Measurements from ENCODE around the gene BBS9. TPM values are rescaled to one million over a fixed set of nuclear protein-coding genes. Genes with fewer than 3 reads are reported as not detected.

BBS9 gene
- total RNA-seq, 2 experiments from 2014 or later, result 8.9 to 10.1 TPM

GRCh38 chr7:33107136-33108066 lies 22.0 kb upstream of the BBS9 start:
- Mint-ChIP-seq H3K27ac (peak overlapping the region; percentile 50), H3K9me3 (no peaks in the 10 kb centered on the region), H3K4me1 (peaks cover 43% of the 10 kb centered on the region), H3K36me3 (ENCODE audit: low read depth) (peaks cover 7% of the 10 kb centered on the region), H3K4me3 (peak overlapping the region; percentile 82), H3K27me3 (peaks cover 24% of the 10 kb centered on the region)
- CTCF ChIA-PET, result interaction anchor here (0.6 to 2.1 kb wide), 18 partner anchors 8 to 346 kb away, joined by 3 to 4 read pairs (median 3); no protein-coding TSS in a partner anchor
- peak; percentile 63 for DNase-seq
- POLR2A ChIA-PET, result interaction anchor here (1.5 kb wide), 1 partner anchor 261 kb away, joined by 3 read pairs; no protein-coding TSS in a partner anchor

- Mint-ChIP-seq H3K27ac (peak overlapping the region; percentile 10), H3K27me3 (peaks cover 29% of the 10 kb centered on the region), H3K4me1 (peaks cover 43% of the 10 kb centered on the region), H3K9me3 (no peaks in the 10 kb centered on the region), H3K36me3 (ENCODE audit: low read depth) (no peaks in the 10 kb centered on the region), H3K4me3 (peak overlapping the region; percentile 82)
- ChIA-PET POLR2A (interaction anchor here (0.6 to 1.5 kb wide), 2 partner anchors 219 to 262 kb away, joined by 3 to 5 read pairs; no protein-coding TSS in a partner anchor), CTCF (interaction anchor here (0.6 to 2.1 kb wide), 15 partner anchors 9 to 347 kb away, joined by 3 to 5 read pairs (median 3); no protein-coding TSS in a partner anchor)
- DNase-seq, result peak; percentile 24
Observed at GRCh38 chr7:33108554-33109004, 20.8 kb upstream of the BBS9 start.

GRCh38 chr7:33109005-33109757 lies 20.2 kb upstream of the BBS9 start, which contains the start of gene RP9:
Gene RP9, minus strand, starts transcription at chr7:33109404. Its CDS starts 32 bp downstream, at chr7:33109372.
- peak; percentile 74 for DNase-seq
- peak within 1 kb of the TSS; percentile 82 for H3K4me3 Mint-ChIP-seq
- H3K9me3 Mint-ChIP-seq, result no peaks in the 10 kb centered on the region
- peak within 1 kb of the TSS; percentile 10 for H3K27ac Mint-ChIP-seq
- CTCF ChIA-PET, result interaction anchor here (0.6 to 2.1 kb wide), 12 partner anchors 11 to 308 kb away, joined by 3 to 11 read pairs (median 3); partner anchors contain the start of gene NT5C3A
- peaks cover 40% of the 10 kb centered on the region for H3K4me1 Mint-ChIP-seq
- H3K27me3 Mint-ChIP-seq, result peaks cover 30% of the 10 kb centered on the region
- POLR2A ChIA-PET, result no interaction called here
- H3K36me3 Mint-ChIP-seq (ENCODE audit: low read depth), result no peaks in the 10 kb centered on the region

- Mint-ChIP-seq H3K4me1 (peaks cover 38% of the 10 kb centered on the region), H3K9me3 (no peaks in the 10 kb centered on the region), H3K36me3 (ENCODE audit: low read depth) (no peaks in the 10 kb centered on the region), H3K4me3 (peak overlapping the region; percentile 66), H3K27ac (no peak overlapping the region), H3K27me3 (peaks cover 30% of the 10 kb centered on the region)
- ChIA-PET POLR2A (no interaction called here), CTCF (interaction anchor here (0.6 to 2.1 kb wide), 8 partner anchors 11 to 148 kb away, joined by 3 to 11 read pairs (median 4); partner anchors contain the start of gene NT5C3A)
- no peak for DNase-seq
Observed at GRCh38 chr7:33109758-33110238, 19.6 kb upstream of the BBS9 start.

GRCh38 chr7:33111614-33112013 lies 17.8 kb upstream of the BBS9 start:
- POLR2A ChIA-PET, result no interaction called here
- DNase-seq, result no peak
- Mint-ChIP-seq H3K27ac (no peak overlapping the region), H3K9me3 (no peaks in the 10 kb centered on the region), H3K4me1 (peaks cover 27% of the 10 kb centered on the region), H3K36me3 (ENCODE audit: low read depth) (no peaks in the 10 kb centered on the region), H3K27me3 (peaks cover 44% of the 10 kb centered on the region), H3K4me3 (no peak overlapping the region)
- CTCF ChIA-PET, result interaction anchor here (1.1 to 1.3 kb wide), 2 partner anchors 9 to 17 kb away, joined by 3 to 4 read pairs; no protein-coding TSS in a partner anchor

- Mint-ChIP-seq H3K27me3 (peaks cover 62% of the 10 kb centered on the region), H3K4me3 (no peak overlapping the region), H3K27ac (no peak overlapping the region), H3K4me1 (peaks cover 5% of the 10 kb centered on the region), H3K9me3 (peaks cover 6% of the 10 kb centered on the region), H3K36me3 (ENCODE audit: low read depth) (no peaks in the 10 kb centered on the region)
- CTCF ChIA-PET, result no interaction called here
- POLR2A ChIA-PET, result no interaction called here
- DNase-seq, result no peak
Observed at GRCh38 chr7:33114976-33115375, 14.4 kb upstream of the BBS9 start.

- POLR2A ChIA-PET, result no interaction called here
Observed at GRCh38 chr7:33118383-33118782, 11.0 kb upstream of the BBS9 start.

GRCh38 chr7:33127085-33127484 lies 2.3 kb upstream of the BBS9 start:
- Mint-ChIP-seq H3K27me3 (no peaks in the 10 kb centered on the region), H3K4me3 (no peak overlapping the region), H3K9me3 (no peaks in the 10 kb centered on the region), H3K36me3 (ENCODE audit: low read depth) (no peaks in the 10 kb centered on the region), H3K4me1 (peaks cover 18% of the 10 kb centered on the region), H3K27ac (no peak overlapping the region)
- CTCF ChIA-PET, result no interaction called here
- DNase-seq, result no peak
- POLR2A ChIA-PET, result no interaction called here

More at GRCh38 chr7:33118383-33118782, 11.0 kb upstream of the BBS9 start:
- Mint-ChIP-seq H3K9me3 (peaks cover 6% of the 10 kb centered on the region), H3K27ac (no peak overlapping the region), H3K4me3 (no peak overlapping the region), H3K4me1 (no peaks in the 10 kb centered on the region), H3K27me3 (peaks cover 52% of the 10 kb centered on the region), H3K36me3 (ENCODE audit: low read depth) (no peaks in the 10 kb centered on the region)
- DNase-seq, result no peak
- CTCF ChIA-PET, result no interaction called here

- Mint-ChIP-seq H3K27me3 (no peaks in the 10 kb centered on the region), H3K36me3 (ENCODE audit: low read depth) (peaks cover 1% of the 10 kb centered on the region), H3K27ac (peak overlapping the region; percentile 88), H3K4me1 (peaks cover 18% of the 10 kb centered on the region), H3K4me3 (peak overlapping the region; percentile 93), H3K9me3 (peaks cover under 1% of the 10 kb centered on the region)
- POLR2A ChIA-PET, result no interaction called here
- no peak for DNase-seq
- CTCF ChIA-PET, result interaction anchor here (0.8 to 1.5 kb wide), 3 partner anchors 17 to 66 kb away, joined by 3 to 4 read pairs (median 4); partner anchors contain the start of gene NT5C3A
Observed at GRCh38 chr7:33128631-33128989, 754 bp upstream of the BBS9 start.

GRCh38 chr7:33129806-33130153 lies 416 bp downstream of the BBS9 start:
- H3K4me1 Mint-ChIP-seq, result peaks cover 18% of the 10 kb centered on the region

GRCh38 chr7:33130184-33130583 lies 820 bp downstream of the BBS9 start:
- ChIA-PET CTCF (interaction anchor here (1.2 kb wide), 1 partner anchor 9 kb away, joined by 3 read pairs; no protein-coding TSS in a partner anchor), POLR2A (no interaction called here)
- peak overlapping the region; percentile 93 for H3K4me3 Mint-ChIP-seq

More at GRCh38 chr7:33129806-33130153, 416 bp downstream of the BBS9 start:
- ChIA-PET CTCF (interaction anchor here (1.2 kb wide), 1 partner anchor 10 kb away, joined by 3 read pairs; no protein-coding TSS in a partner anchor), POLR2A (interaction anchor here (0.6 kb wide), 1 partner anchor 238 kb away, joined by 3 read pairs; no protein-coding TSS in a partner anchor)
- peaks cover 3% of the 10 kb centered on the region for H3K9me3 Mint-ChIP-seq
- peak overlapping the region; percentile 88 for H3K27ac Mint-ChIP-seq
- DNase-seq, result no peak
- H3K36me3 Mint-ChIP-seq (ENCODE audit: low read depth), result peaks cover 1% of the 10 kb centered on the region
- peak overlapping the region; percentile 93 for H3K4me3 Mint-ChIP-seq
- no peaks in the 10 kb centered on the region for H3K27me3 Mint-ChIP-seq

GRCh38 chr7:33137103-33137502 lies 7.7 kb downstream of the BBS9 start:
- no peak for DNase-seq
- no peak overlapping the region for H3K4me3 Mint-ChIP-seq
- H3K9me3 Mint-ChIP-seq, result peaks cover 9% of the 10 kb centered on the region
- H3K36me3 Mint-ChIP-seq (ENCODE audit: low read depth), result peaks cover 1% of the 10 kb centered on the region
- H3K27ac Mint-ChIP-seq, result no peak overlapping the region
- POLR2A ChIA-PET, result no interaction called here
- CTCF ChIA-PET, result no interaction called here
- no peaks in the 10 kb centered on the region for H3K4me1 Mint-ChIP-seq
- no peaks in the 10 kb centered on the region for H3K27me3 Mint-ChIP-seq

More at GRCh38 chr7:33130184-33130583, 820 bp downstream of the BBS9 start:
- Mint-ChIP-seq H3K36me3 (ENCODE audit: low read depth) (peaks cover 1% of the 10 kb centered on the region), H3K9me3 (peaks cover 3% of the 10 kb centered on the region), H3K27ac (peak overlapping the region; percentile 88), H3K4me1 (peaks cover 18% of the 10 kb centered on the region), H3K27me3 (no peaks in the 10 kb centered on the region)
- DNase-seq, result peak; percentile 27

All from activated CD4-positive, alpha-beta T cell treated with anti-CD3 and anti-CD28 coated beads, Interleukin-2, amount 10 ng/mL, durations not matched to agents 7 days and 5 days (primary cell).